Endothelial cell (in vitro differentiated cells): ENCODE data around the gene ERC1. TPM values are rescaled to one million over a fixed set of nuclear protein-coding genes. Genes with fewer than 3 reads are reported as not detected.

Experiments
- DNase-seq: peaks from one replicate; pipeline ENCODE4 v3.0.0; 2021; ENCODE audit warnings: low spot score
- H3K27ac Mint-ChIP-seq: one replicate; pipeline ENCODE4 v1.8.0; 2021; ENCODE audit warnings: mixed read lengths, inconsistent platforms; ENCODE audit not compliant: unreplicated experiment
- H3K27me3 Mint-ChIP-seq: one replicate; pipeline ENCODE4 v1.8.0; 2021; ENCODE audit warnings: mild to moderate bottlenecking, moderate library complexity, mixed read lengths, inconsistent platforms; ENCODE audit not compliant: unreplicated experiment
- H3K36me3 Mint-ChIP-seq: one replicate; pipeline ENCODE4 v1.8.0; 2021; ENCODE audit warnings: mild to moderate bottlenecking, low read depth, mixed read lengths, inconsistent platforms; ENCODE audit not compliant: unreplicated experiment
- H3K4me1 Mint-ChIP-seq: one replicate; pipeline ENCODE4 v1.8.0; 2021; ENCODE audit warnings: mild to moderate bottlenecking, mixed read lengths, inconsistent platforms; ENCODE audit not compliant: unreplicated experiment
- H3K4me3 Mint-ChIP-seq: one replicate; pipeline ENCODE4 v1.8.0; 2021; ENCODE audit warnings: mild to moderate bottlenecking, mixed read lengths, inconsistent platforms; ENCODE audit not compliant: unreplicated experiment
- H3K9me3 Mint-ChIP-seq: one replicate; pipeline ENCODE4 v1.8.0; 2021; ENCODE audit warnings: mixed read lengths, inconsistent platforms; ENCODE audit not compliant: unreplicated experiment
- CTCF ChIP-seq: fragments of 200-600 bp; sonication (generic); IDR thresholded peaks from one replicate; pipeline ENCODE4 v1.5.0; 2021; ENCODE audit warnings: antibody characterized with exemption; ENCODE audit not compliant: unreplicated experiment
- total RNA-seq: library from RNA; stranded (reverse); fragmentation: NEBNext Ultra II Directional; extraction: Animal tissue kit (Norgen Biotek cat#: 25700); gene quantifications from one replicate; pipeline ENCODE4 v1.2.1, GENCODE V29; 2021; ENCODE audit not compliant: unreplicated experiment

ERC1 gene
- total RNA-seq, 1 donor from 2014 or later: 57.9 TPM

GRCh38 chr12:1184402-1184801 lies 193.4 kb downstream of the ERC1 start:
- Mint-ChIP-seq H3K27me3 (no peaks in the 10 kb centered on the region), H3K9me3 (no peaks in the 10 kb centered on the region), H3K4me3 (no peak overlapping the region), H3K27ac (no peak overlapping the region), H3K4me1 (no peaks in the 10 kb centered on the region), H3K36me3 (peaks cover 3% of the 10 kb centered on the region)
- no peak for TF ChIP-seq CTCF
- DNase-seq: no peak

GRCh38 chr12:1185460-1186182 lies 194.6 kb downstream of the ERC1 start:
- Mint-ChIP-seq H3K4me3 (no peak overlapping the region), H3K27me3 (no peaks in the 10 kb centered on the region), H3K36me3 (peaks cover 3% of the 10 kb centered on the region), H3K9me3 (no peaks in the 10 kb centered on the region), H3K4me1 (no peaks in the 10 kb centered on the region), H3K27ac (no peak overlapping the region)
- TF ChIP-seq CTCF: no peak
- DNase-seq: no peak

- Mint-ChIP-seq H3K4me3 (no peak overlapping the region), H3K36me3 (peaks cover 3% of the 10 kb centered on the region), H3K4me1 (no peaks in the 10 kb centered on the region), H3K9me3 (no peaks in the 10 kb centered on the region), H3K27ac (no peak overlapping the region), H3K27me3 (no peaks in the 10 kb centered on the region)
- no peak for DNase-seq
- no peak for TF ChIP-seq CTCF
These were observed 195.3 kb downstream of the ERC1 start for GRCh38 chr12:1186298-1186697.

GRCh38 chr12:1188016-1188415 lies 197.0 kb downstream of the ERC1 start:
- Mint-ChIP-seq H3K27ac (no peak overlapping the region), H3K9me3 (no peaks in the 10 kb centered on the region), H3K4me3 (no peak overlapping the region), H3K27me3 (no peaks in the 10 kb centered on the region), H3K36me3 (peaks cover 3% of the 10 kb centered on the region), H3K4me1 (no peaks in the 10 kb centered on the region)
- no peak for TF ChIP-seq CTCF
- no peak for DNase-seq

- no peak overlapping the region for H3K27ac Mint-ChIP-seq
- H3K4me1 Mint-ChIP-seq: no peaks in the 10 kb centered on the region
- DNase-seq: no peak
- H3K9me3 Mint-ChIP-seq: no peaks in the 10 kb centered on the region
- H3K27me3 Mint-ChIP-seq: no peaks in the 10 kb centered on the region
- no peak overlapping the region for H3K4me3 Mint-ChIP-seq
- TF ChIP-seq CTCF: no peak
- peaks cover 3% of the 10 kb centered on the region for H3K36me3 Mint-ChIP-seq
These were observed 198.1 kb downstream of the ERC1 start for GRCh38 chr12:1189163-1189562.
